Astrocyte of the cerebellum (primary cell): ENCODE measurements around the gene RDH12.

Source experiments
- DNase-seq: peaks from one replicate; pipeline ENCODE4 v3.0.0-alpha.2; 2011; ENCODE audit warnings: low read depth
- H3K4me3 ChIP-seq: 2 replicates; pipeline ENCODE4 v1.5.1; 2011; ENCODE audit warnings: mild to moderate bottlenecking, low read depth, low read length, moderate library complexity
- CTCF ChIP-seq: IDR thresholded peaks from 2 replicates; pipeline ENCODE4 v1.5.1; 2012; ENCODE audit warnings: low read length, low read depth, moderate library complexity, mild to moderate bottlenecking; ENCODE audit errors: missing control alignments
- in situ Hi-C: cut with HindIII; loops from 2 replicates; pipeline ENCODE4 v1.10.0; 2017; ENCODE audit warnings: low sequenced_read_pairs

Gene RDH12

GRCh38 chr14:67759916-67760315, 58.2 kb downstream of the RDH12 start:
- in situ Hi-C loops = no loop called here
- no peak for DNase-seq
- H3K4me3 ChIP-seq = no peak overlapping the region
- TF ChIP-seq CTCF = no peak

GRCh38 chr14:67762051-67762450, 60.4 kb downstream of the RDH12 start:
- no peak overlapping the region for H3K4me3 ChIP-seq
- in situ Hi-C loops = no loop called here
- no peak for TF ChIP-seq CTCF
- no peak for DNase-seq

GRCh38 chr14:67763158-67763822, 61.6 kb downstream of the RDH12 start:
- DNase-seq = no peak
- in situ Hi-C loops = no loop called here
- TF ChIP-seq CTCF = no peak
- no peak overlapping the region for H3K4me3 ChIP-seq

- no peak overlapping the region for H3K4me3 ChIP-seq
- TF ChIP-seq CTCF = no peak
- in situ Hi-C loops = no loop called here
- DNase-seq = no peak
Measured at GRCh38 chr14:67764496-67764895, 62.8 kb downstream of the RDH12 start.

GRCh38 chr14:67765192-67765834, 63.6 kb downstream of the RDH12 start:
- no peak for DNase-seq
- H3K4me3 ChIP-seq = no peak overlapping the region
- TF ChIP-seq CTCF = no peak
- in situ Hi-C loops = no loop called here

GRCh38 chr14:67766035-67766680, 64.5 kb downstream of the RDH12 start:
- no peak overlapping the region for H3K4me3 ChIP-seq
- in situ Hi-C loops = no loop called here
- DNase-seq = no peak
- no peak for TF ChIP-seq CTCF
